Adrenal gland (tissue), 5 donors: ENCODE results near the gene RGL1.

Experiments
- POLR2A ChIP-seq, 2 donors: fragments of 450-650 bp; IDR thresholded peaks; one replicate each; pipeline ENCODE4 v1.6.1; 2017; ENCODE audit warnings: antibody characterized with exemption in 2 of 2, mild to moderate bottlenecking in 2 of 2, moderate library complexity in 1 of 2
- TF ChIP-seq, protein P1 (sequence below), 6 experiments: fragments of 450-650 bp in 4 of 6; fragments of 200-600 bp in 2 of 6; sonication (generic) in 1 of 6; IDR thresholded peaks; 1 replicate in 5 of 6; 2 replicates in 1 of 6; pipeline versions ENCODE4 v1.5.1 to v1.8.0; 2016 to 2021; ENCODE audit warnings: antibody characterized with exemption in 6 of 6, mild to moderate bottlenecking in 2 of 6, moderate library complexity in 1 of 6
- donor health status: DM: no; HTN: no; CAD: no.

DNA sequence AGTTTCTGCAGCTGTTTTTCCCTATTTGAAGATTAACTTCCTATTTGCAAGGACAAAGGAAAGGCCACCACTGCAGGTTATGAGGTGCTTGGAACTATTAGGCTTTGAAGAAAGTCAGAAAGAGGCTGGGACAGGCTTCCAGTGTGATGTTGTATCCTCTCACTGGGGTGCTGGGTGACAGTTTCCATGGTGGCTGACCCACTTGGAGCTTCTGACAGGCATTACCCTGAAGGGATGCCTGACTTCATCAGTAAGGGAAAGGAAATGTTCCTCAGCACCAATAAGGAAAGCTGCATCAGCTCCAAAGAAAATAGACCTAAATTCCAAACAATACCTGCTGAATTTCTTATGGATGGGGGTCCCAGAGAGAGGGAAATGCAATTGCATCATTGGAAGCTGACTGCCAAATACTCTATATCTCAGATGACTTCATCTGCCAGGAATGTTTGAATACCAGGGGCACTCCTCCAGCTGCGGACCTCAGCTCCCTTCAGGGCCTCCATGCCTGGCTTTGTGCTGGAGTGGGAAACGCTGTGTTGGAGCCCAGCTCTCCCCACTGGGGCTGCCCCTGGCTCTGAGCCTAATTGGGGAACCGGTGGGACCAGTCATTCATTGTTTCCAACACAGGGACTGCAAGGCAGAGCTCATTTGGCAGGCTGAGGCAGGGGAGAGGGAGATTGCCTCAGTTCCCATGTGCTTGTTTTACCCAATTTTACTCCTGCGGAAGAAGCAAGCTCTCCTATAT is 76.6 kb downstream of the RGL1 start:
- TF ChIP-seq, protein P1, sequence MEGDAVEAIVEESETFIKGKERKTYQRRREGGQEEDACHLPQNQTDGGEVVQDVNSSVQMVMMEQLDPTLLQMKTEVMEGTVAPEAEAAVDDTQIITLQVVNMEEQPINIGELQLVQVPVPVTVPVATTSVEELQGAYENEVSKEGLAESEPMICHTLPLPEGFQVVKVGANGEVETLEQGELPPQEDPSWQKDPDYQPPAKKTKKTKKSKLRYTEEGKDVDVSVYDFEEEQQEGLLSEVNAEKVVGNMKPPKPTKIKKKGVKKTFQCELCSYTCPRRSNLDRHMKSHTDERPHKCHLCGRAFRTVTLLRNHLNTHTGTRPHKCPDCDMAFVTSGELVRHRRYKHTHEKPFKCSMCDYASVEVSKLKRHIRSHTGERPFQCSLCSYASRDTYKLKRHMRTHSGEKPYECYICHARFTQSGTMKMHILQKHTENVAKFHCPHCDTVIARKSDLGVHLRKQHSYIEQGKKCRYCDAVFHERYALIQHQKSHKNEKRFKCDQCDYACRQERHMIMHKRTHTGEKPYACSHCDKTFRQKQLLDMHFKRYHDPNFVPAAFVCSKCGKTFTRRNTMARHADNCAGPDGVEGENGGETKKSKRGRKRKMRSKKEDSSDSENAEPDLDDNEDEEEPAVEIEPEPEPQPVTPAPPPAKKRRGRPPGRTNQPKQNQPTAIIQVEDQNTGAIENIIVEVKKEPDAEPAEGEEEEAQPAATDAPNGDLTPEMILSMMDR (IDR thresholded peaks at IDR 0.05), result no peak
- TF ChIP-seq POLR2A (IDR thresholded peaks at IDR 0.05), result no peak
